Activated CD8-positive, alpha-beta memory T cell treated with anti-CD3 and anti-CD28 coated beads for 24 hours (primary cell): ENCODE measurements around the gene ULBP1.
A peak's percentile ranks its signal among the peaks of the same experiment; 100 is the strongest.
"Not testable (repeated sequence)": the region's sequence is repeated elsewhere in the genome, so short reads cannot be mapped to it uniquely, and the experiment has no call there.

ENCODE experiments used
- DNase-seq: peaks from one replicate; pipeline ENCODE4 v3.0.0-alpha.2; 2020

ULBP1 gene

GRCh38 chr6:149978610-149979009, 14.9 kb downstream of the ULBP1 start:
- DNase-seq = no peak

- DNase-seq = no peak
Measured at GRCh38 chr6:149979293-149979692, 15.6 kb downstream of the ULBP1 start.

- no peak for DNase-seq
Measured at GRCh38 chr6:149983145-149983544, 19.4 kb downstream of the ULBP1 start.

- no peak for DNase-seq
Measured at GRCh38 chr6:149984773-149985172, 21.0 kb downstream of the ULBP1 start.

- DNase-seq = no peak
Measured at GRCh38 chr6:149985481-149985937, 21.8 kb downstream of the ULBP1 start.

GRCh38 chr6:149987602-149988107, 23.9 kb downstream of the ULBP1 start:
- DNase-seq = no peak

GRCh38 chr6:149988550-149989346, 25.0 kb downstream of the ULBP1 start:
- DNase-seq = no peak

GRCh38 chr6:149990212-149990660, 26.5 kb downstream of the ULBP1 start:
- DNase-seq = no peak

- no peak for DNase-seq
Measured at GRCh38 chr6:149990661-149991471, 27.1 kb downstream of the ULBP1 start.

- not testable (repeated sequence) for DNase-seq
Measured at GRCh38 chr6:149991472-149991795, 27.7 kb downstream of the ULBP1 start.

GRCh38 chr6:149991838-149992237, 28.1 kb downstream of the ULBP1 start:
- no peak for DNase-seq

- DNase-seq = no peak
Measured at GRCh38 chr6:149995235-149995750, 31.6 kb downstream of the ULBP1 start.

- no peak for DNase-seq
Measured at GRCh38 chr6:149995971-149996370, 32.2 kb downstream of the ULBP1 start.

GRCh38 chr6:149999636-150000035, 35.9 kb downstream of the ULBP1 start:
- no peak for DNase-seq

GRCh38 chr6:150001295-150002008, 37.7 kb downstream of the ULBP1 start:
- no peak for DNase-seq

GRCh38 chr6:150002710-150003109, 39.0 kb downstream of the ULBP1 start:
- no peak for DNase-seq

GRCh38 chr6:150003599-150003998, 39.9 kb downstream of the ULBP1 start:
- DNase-seq = not testable (repeated sequence)

GRCh38 chr6:150004101-150004782, 40.5 kb downstream of the ULBP1 start:
- DNase-seq = no peak

GRCh38 chr6:150004783-150005717, 41.3 kb downstream of the ULBP1 start:
- peak; percentile 93 for DNase-seq

GRCh38 chr6:150005761-150006651, 42.3 kb downstream of the ULBP1 start:
- DNase-seq = peak; percentile 60
